ENCODE results near the gene ZNF598. TPM values are rescaled to one million over a fixed set of nuclear protein-coding genes. Genes with fewer than 3 reads are reported as not detected.

ZNF598 gene
- total RNA-seq, 4 donors from 2014 or later: 37.0 to 83.1 (median 49.2) TPM

DNA sequence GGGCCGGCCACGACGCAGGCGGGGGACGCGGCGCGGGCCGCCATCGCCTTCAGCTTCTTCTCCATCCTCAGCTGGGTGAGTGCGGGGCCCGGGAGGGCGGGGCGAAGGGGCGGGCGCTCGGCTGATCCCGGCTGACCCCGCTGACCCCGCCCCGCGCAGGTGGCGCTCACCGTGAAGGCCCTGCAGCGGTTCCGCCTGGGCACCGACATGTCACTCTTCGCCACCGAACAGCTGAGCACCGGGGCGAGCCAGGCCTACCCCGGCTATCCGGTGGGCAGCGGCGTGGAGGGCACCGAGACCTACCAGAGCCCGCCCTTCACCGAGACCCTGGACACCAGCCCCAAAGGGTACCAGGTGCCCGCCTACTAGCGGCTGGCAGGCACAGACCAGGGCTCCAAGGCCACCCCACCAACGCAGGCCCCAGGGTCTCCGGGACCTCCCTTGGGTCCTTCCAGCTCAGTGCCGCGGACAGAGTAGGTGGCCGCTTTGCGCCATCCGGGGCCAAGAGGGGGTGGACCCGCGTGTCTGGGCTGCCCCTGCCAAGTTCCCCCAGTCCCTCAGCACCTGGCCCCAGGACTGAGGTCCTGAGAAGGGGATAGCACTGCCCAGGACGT, 16.8 kb downstream of the ZNF598 start:
- Histone ChIP-seq H3K27me3 (peaks cover 0 to 47% of the 10 kb centered on the region in 2 donors), H3K27ac (no peak overlapping the region), H3K4me3 (peak overlapping the region in 2 of 4 donors; percentile 38 to 44), H3K9me3 (no peaks in the 10 kb centered on the region), H3K36me3 (peaks cover 0 to 20% (median 0%) of the 10 kb centered on the region in 3 donors), H3K4me1 (peaks cover 0 to 36% (median 16%) of the 10 kb centered on the region in 4 donors)
- no peak for TF ChIP-seq POLR2A (IDR thresholded peaks at IDR 0.05)
- TF ChIP-seq, protein P1, sequence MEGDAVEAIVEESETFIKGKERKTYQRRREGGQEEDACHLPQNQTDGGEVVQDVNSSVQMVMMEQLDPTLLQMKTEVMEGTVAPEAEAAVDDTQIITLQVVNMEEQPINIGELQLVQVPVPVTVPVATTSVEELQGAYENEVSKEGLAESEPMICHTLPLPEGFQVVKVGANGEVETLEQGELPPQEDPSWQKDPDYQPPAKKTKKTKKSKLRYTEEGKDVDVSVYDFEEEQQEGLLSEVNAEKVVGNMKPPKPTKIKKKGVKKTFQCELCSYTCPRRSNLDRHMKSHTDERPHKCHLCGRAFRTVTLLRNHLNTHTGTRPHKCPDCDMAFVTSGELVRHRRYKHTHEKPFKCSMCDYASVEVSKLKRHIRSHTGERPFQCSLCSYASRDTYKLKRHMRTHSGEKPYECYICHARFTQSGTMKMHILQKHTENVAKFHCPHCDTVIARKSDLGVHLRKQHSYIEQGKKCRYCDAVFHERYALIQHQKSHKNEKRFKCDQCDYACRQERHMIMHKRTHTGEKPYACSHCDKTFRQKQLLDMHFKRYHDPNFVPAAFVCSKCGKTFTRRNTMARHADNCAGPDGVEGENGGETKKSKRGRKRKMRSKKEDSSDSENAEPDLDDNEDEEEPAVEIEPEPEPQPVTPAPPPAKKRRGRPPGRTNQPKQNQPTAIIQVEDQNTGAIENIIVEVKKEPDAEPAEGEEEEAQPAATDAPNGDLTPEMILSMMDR (IDR thresholded peaks at IDR 0.05): no peak
- no peak for TF ChIP-seq EP300 (IDR thresholded peaks at IDR 0.05)
- WGBS, 2 donors: 44 to 45% methylated on average over 14 to 27 of the region's 50 CpGs
- DNase-seq (ENCODE audit: low spot score in 2 of 2): no peak

DNA sequence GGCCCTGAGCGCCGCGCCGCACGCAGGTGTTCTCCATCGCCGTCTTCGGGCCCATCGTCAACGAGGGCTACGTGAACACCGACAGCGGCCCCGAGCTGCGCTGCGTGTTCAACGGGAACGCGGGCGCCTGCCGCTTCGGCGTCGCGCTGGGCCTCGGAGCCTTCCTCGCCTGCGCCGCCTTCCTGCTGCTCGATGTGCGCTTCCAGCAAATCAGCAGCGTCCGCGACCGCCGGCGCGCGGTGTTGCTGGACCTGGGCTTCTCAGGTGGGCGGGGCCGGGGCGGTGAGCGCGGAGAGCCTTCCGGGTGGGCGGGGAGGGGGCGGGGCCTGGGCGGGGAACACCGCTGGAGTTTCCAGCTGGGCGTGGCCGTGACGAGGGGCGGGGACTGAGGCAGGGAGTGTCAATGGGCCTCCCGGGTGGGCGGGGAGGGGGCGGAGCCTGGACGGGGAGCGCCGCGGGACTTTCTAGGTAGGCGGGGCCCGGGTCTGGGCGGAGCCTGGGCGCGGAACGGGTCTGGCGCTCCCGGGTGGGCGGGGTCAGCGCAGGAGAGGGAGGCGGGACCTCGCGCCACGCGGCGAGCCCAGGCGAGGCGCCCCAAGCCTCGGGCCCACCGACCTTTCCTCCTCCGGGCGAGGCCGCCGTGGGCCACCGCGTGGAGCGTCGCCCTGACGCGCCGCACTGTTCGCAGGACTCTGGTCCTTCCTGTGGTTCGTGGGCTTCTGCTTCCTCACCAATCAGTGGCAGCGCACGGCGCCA, 17.5 kb downstream of the ZNF598 start:
- peaks cover 0 to 47% of the 10 kb centered on the region in 2 donors for H3K27me3 ChIP-seq
- no peaks in the 10 kb centered on the region for H3K9me3 ChIP-seq
- H3K27ac ChIP-seq: peak overlapping the region in 1 of 4 donors; percentile 60
- H3K4me3 ChIP-seq: peak overlapping the region; percentile 23 to 44 (median 34)
- no peak for TF ChIP-seq POLR2A (IDR thresholded peaks at IDR 0.05)
- TF ChIP-seq, protein P1 (IDR thresholded peaks at IDR 0.05): no peak
- TF ChIP-seq EP300 (IDR thresholded peaks at IDR 0.05): no peak
- WGBS, 2 donors: 3 to 4% methylated on average over 30 to 64 of the region's 96 CpGs
- DNase-seq (ENCODE audit: low spot score in 2 of 2): peak; percentile 78 to 85
- peaks cover 0 to 19% (median 0%) of the 10 kb centered on the region in 3 donors for H3K36me3 ChIP-seq
- peaks cover 0 to 36% (median 16%) of the 10 kb centered on the region in 4 donors for H3K4me1 ChIP-seq

DNA sequence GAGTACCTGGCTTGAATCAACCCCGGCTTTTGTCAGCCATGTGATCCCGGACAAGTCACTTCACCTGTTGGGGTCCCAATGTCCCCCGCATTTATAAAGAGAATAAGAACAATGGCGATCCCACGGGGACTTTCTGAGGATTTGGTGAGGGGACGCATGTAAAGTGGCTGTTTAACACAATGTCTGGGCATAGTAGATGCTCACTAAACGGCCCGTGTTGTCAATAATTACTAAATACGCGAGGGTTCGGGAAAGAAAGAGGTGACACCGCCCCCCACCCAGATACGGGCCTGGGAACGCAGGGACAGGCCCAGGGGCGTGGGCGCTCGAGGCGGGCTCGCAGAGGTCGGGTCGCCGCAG, 18.1 kb downstream of the ZNF598 start:
- Histone ChIP-seq H3K9me3 (no peaks in the 10 kb centered on the region), H3K36me3 (peaks cover 0 to 19% (median 0%) of the 10 kb centered on the region in 3 donors), H3K27me3 (peaks cover 0 to 47% of the 10 kb centered on the region in 2 donors), H3K4me1 (peaks cover 0 to 36% (median 16%) of the 10 kb centered on the region in 4 donors), H3K4me3 (peak overlapping the region; percentile 23 to 44 (median 34)), H3K27ac (peak overlapping the region in 1 of 4 donors; percentile 60)
- WGBS, 2 donors: 9 to 25% methylated on average over 11 to 22 of the region's 22 CpGs
- no peak for DNase-seq (ENCODE audit: low spot score in 2 of 2)
- TF ChIP-seq, protein P1 (IDR thresholded peaks at IDR 0.05): no peak
- TF ChIP-seq EP300 (IDR thresholded peaks at IDR 0.05): no peak
- TF ChIP-seq POLR2A (IDR thresholded peaks at IDR 0.05): no peak

DNA sequence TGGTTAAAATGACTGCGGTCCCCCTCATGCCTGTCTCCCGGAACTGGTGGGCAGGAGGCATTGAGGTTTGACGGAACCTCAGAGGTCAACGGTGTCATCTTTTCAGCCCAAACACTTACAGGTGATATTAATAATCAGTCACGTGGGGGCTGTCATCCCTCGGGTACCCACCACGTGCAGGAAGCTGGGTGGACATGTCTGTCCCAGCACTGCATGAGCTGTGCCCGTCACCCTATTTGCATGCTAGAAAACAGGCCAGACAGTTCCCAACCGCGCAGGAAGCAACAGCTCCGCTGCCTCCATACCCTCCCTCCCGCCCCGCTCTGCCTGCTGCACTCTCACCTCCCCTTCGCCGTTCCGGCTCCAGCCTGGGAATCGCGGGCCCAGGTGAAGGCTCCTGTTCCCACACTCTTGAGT, 18.5 kb downstream of the ZNF598 start:
- no peak for DNase-seq (ENCODE audit: low spot score in 2 of 2)
- peak overlapping the region in 2 of 4 donors; percentile 31 to 44 for H3K4me3 ChIP-seq
- H3K36me3 ChIP-seq: peaks cover 0 to 19% (median 0%) of the 10 kb centered on the region in 3 donors
- H3K9me3 ChIP-seq: no peaks in the 10 kb centered on the region
- peaks cover 0 to 47% of the 10 kb centered on the region in 2 donors for H3K27me3 ChIP-seq
- H3K4me1 ChIP-seq: peaks cover 0 to 36% (median 16%) of the 10 kb centered on the region in 4 donors
- WGBS, 2 donors: 6 to 9% methylated on average over 12 to 14 of the region's 18 CpGs
- H3K27ac ChIP-seq: peak overlapping the region in 1 of 4 donors; percentile 60
- TF ChIP-seq POLR2A (IDR thresholded peaks at IDR 0.05) (no peak), EP300 (IDR thresholded peaks at IDR 0.05) (no peak)
- TF ChIP-seq, protein P1 (IDR thresholded peaks at IDR 0.05): no peak
